ENCODE measurements around the gene KRT39. TPM values are rescaled to one million over a fixed set of nuclear protein-coding genes. Genes with fewer than 3 reads are reported as not detected.

Gene KRT39
- total and polyA plus RNA-seq, 10 of the 15 experiments (the other 5 are each of a cell fraction or from before 2014, with no cell fraction given), result not detected

- no peak for TF ChIP-seq HDAC2 (IDR thresholded peaks at IDR 0.05)
- TF ChIP-seq CBFB (IDR thresholded peaks at IDR 0.05; ENCODE audit: low read depth), result no peak
Observed at GRCh38 chr17:40909755-40910154, 57.0 kb downstream of the KRT39 start (continued).

GRCh38 chr17:40909351-40909750 is 57.4 kb downstream of the KRT39 start:
- ChIA-PET RAD21 (ENCODE audit: unreplicated experiment) (interaction anchor here (0.6 to 2.7 kb wide), 4 partner anchors 49 to 740 kb away, joined by 3 to 8 read pairs (median 4); no protein-coding TSS in a partner anchor), POLR2A (no interaction called here), CTCF (interaction anchor here (0.6 to 3.8 kb wide), 8 partner anchors 52 to 753 kb away, joined by 3 to 29 read pairs (median 9); no protein-coding TSS in a partner anchor), SMC1A (ENCODE audit: uncharacterized antibody, unreplicated experiment) (interaction anchor here (1.3 to 2.5 kb wide), 4 partner anchors 72 to 740 kb away, joined by 3 to 11 read pairs (median 4); no protein-coding TSS in a partner anchor)
- intact Hi-C loops (cut with micrococcal nuclease; ENCODE audit: unreplicated experiment), result loop anchor here (1.0 to 5.0 kb wide), 4 partner anchors 292 to 753 kb away; no protein-coding TSS in a partner anchor
- H3K27ac ChIP-seq (ENCODE audit: control insufficient read depth, insufficient read depth), result no peak overlapping the region
- ATAC-seq (peak; percentile 84), DNase-seq (ENCODE audit: low read depth, low spot score) (no peak), FAIRE-seq (no peak)
- H3K79me2 ChIP-seq (ENCODE audit: control insufficient read depth, insufficient read depth, low read length), result no peaks in the 10 kb centered on the region
- H3K36me3 ChIP-seq (ENCODE audit: control insufficient read depth in 2 of 2, insufficient read depth in 2 of 2, low read length in 1 of 2), result no peaks in the 10 kb centered on the region
- H4K20me1 ChIP-seq (ENCODE audit: control insufficient read depth, insufficient read depth), result no peaks in the 10 kb centered on the region
- H3K4me2 ChIP-seq (ENCODE audit: control insufficient read depth, insufficient read depth), result no peak overlapping the region
- no peak overlapping the region for H3K9ac ChIP-seq (ENCODE audit: control insufficient read depth, insufficient read depth, low read length)
- no peaks in the 10 kb centered on the region for H3K9me3 ChIP-seq (replicated peaks; ENCODE audit: control insufficient read depth, insufficient read depth, low read length)
- no peak overlapping the region for H2AFZ ChIP-seq (ENCODE audit: control insufficient read depth, low read depth, low read length)
- 0% methylated on average over 5 of the region's 5 CpGs for WGBS (ENCODE audit: insufficient coverage, insufficient replicate concordance, low lambda C conversion rate, missing lambda C conversion rate)
- in situ Hi-C loops (cut with MboI), result loop anchor here (5.0 kb wide), 1 partner anchor 638 kb away; no protein-coding TSS in a partner anchor
- BruUV-seq (replicated peaks), result no TSS peak
- 0 out of 2 replicates have a peak, but pooled peaks cover 2% of the 10 kb centered on the region for H3K4me1 ChIP-seq (ENCODE audit: control insufficient read depth, insufficient read depth, low read length)
- H3K27me3 ChIP-seq (replicated peaks in 1 of 2; ENCODE audit: control insufficient read depth in 2 of 2, insufficient read depth in 2 of 2, low read length in 1 of 2), result peaks cover 0 to 4% of the 10 kb centered on the region in 2 experiments; a peak in 1 of 4 replicates
- H3K4me3 ChIP-seq, result no peak overlapping the region
- TF ChIP-seq TCF3 (IDR thresholded peaks at IDR 0.05; ENCODE audit: borderline replicate concordance, insufficient read depth, low read depth, low read length) (no peak), BCLAF1 (IDR thresholded peaks at IDR 0.05) (no peak), RAD21 (IDR thresholded peaks at IDR 0.05; ENCODE audit: insufficient read depth, low read depth, low read length) (peak; percentile 79), POLR2AphosphoS2 (IDR thresholded peaks at IDR 0.05; ENCODE audit: low read depth, low read length) (no peak), STAT3 (IDR thresholded peaks at IDR 0.05; ENCODE audit: low read depth, low read length) (no peak), CTCF (IDR thresholded peaks at IDR 0.05 in 2 of 3, conservative IDR thresholded peaks at IDR 0.05 in 1 of 3; ENCODE audit: control insufficient read depth in 2 of 3, extremely low read depth in 1 of 3, insufficient read depth in 1 of 3, low read depth in 3 of 3, low read length in 3 of 3) (peak; percentile 56 to 72 (median 68)), POLR2AphosphoS5 (IDR thresholded peaks at IDR 0.05; ENCODE audit: low read length) (no peak), NKRF (conservative IDR thresholded peaks at IDR 0.05) (no peak), DPF2 (IDR thresholded peaks at IDR 0.05) (no peak), TCF7 (IDR thresholded peaks at IDR 0.05; ENCODE audit: borderline replicate concordance) (no peak), TBL1XR1 (IDR thresholded peaks at IDR 0.05; ENCODE audit: low read depth, low read length) (no peak), SREBF1 (IDR thresholded peaks at IDR 0.05; ENCODE audit: low read length) (no peak), RB1 (IDR thresholded peaks at IDR 0.05; ENCODE audit: borderline replicate concordance) (no peak)
- TF ChIP-seq, protein P1, sequence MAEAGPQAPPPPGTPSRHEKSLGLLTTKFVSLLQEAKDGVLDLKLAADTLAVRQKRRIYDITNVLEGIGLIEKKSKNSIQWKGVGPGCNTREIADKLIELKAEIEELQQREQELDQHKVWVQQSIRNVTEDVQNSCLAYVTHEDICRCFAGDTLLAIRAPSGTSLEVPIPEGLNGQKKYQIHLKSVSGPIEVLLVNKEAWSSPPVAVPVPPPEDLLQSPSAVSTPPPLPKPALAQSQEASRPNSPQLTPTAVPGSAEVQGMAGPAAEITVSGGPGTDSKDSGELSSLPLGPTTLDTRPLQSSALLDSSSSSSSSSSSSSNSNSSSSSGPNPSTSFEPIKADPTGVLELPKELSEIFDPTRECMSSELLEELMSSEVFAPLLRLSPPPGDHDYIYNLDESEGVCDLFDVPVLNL (IDR thresholded peaks at IDR 0.05; ENCODE audit: low read depth, low read length), result no peak

All from GM12878 (cell line).